ENCODE results near the gene EHBP1.

EHBP1 gene

GRCh38 chr2:62883629-62884028, 178.1 kb downstream of the EHBP1 start:
- TF ChIP-seq CTCF (conservative IDR thresholded peaks at IDR 0.05; ENCODE audit: low read depth), result no peak
- CTCF ChIA-PET, result no interaction called here
- POLR2A ChIA-PET (ENCODE audit: low non-redundant PET), result no interaction called here
- H3K27ac ChIP-seq, result no peak overlapping the region
- DNase-seq (ENCODE audit: low spot score), result no peak

- H3K27ac ChIP-seq, result no peak overlapping the region
- ChIA-PET POLR2A (ENCODE audit: low non-redundant PET) (no interaction called here), CTCF (no interaction called here)
- no peak for DNase-seq (ENCODE audit: low spot score)
- TF ChIP-seq CTCF (conservative IDR thresholded peaks at IDR 0.05; ENCODE audit: low read depth), result no peak
These were observed 178.6 kb downstream of the EHBP1 start for GRCh38 chr2:62884086-62884485.

GRCh38 chr2:62884514-62884913, 179.0 kb downstream of the EHBP1 start:
- ChIA-PET POLR2A (ENCODE audit: low non-redundant PET) (no interaction called here), CTCF (no interaction called here)
- no peak for TF ChIP-seq CTCF (conservative IDR thresholded peaks at IDR 0.05; ENCODE audit: low read depth)
- DNase-seq (ENCODE audit: low spot score), result no peak
- H3K27ac ChIP-seq, result no peak overlapping the region

- CTCF ChIA-PET, result no interaction called here
These were observed 189.6 kb downstream of the EHBP1 start for GRCh38 chr2:62894966-62895631.

GRCh38 chr2:62895632-62896009, 190.1 kb downstream of the EHBP1 start:
- DNase-seq (ENCODE audit: low spot score), result no peak
- no peak for TF ChIP-seq CTCF (conservative IDR thresholded peaks at IDR 0.05; ENCODE audit: low read depth)
- POLR2A ChIA-PET (ENCODE audit: low non-redundant PET), result no interaction called here
- no peak overlapping the region for H3K27ac ChIP-seq
- CTCF ChIA-PET, result no interaction called here

More at GRCh38 chr2:62894966-62895631, 189.6 kb downstream of the EHBP1 start:
- DNase-seq (ENCODE audit: low spot score), result no peak
- no peak overlapping the region for H3K27ac ChIP-seq
- TF ChIP-seq CTCF (conservative IDR thresholded peaks at IDR 0.05; ENCODE audit: low read depth), result no peak
- POLR2A ChIA-PET (ENCODE audit: low non-redundant PET), result no interaction called here

GRCh38 chr2:62897187-62897827, 191.8 kb downstream of the EHBP1 start:
- POLR2A ChIA-PET (ENCODE audit: low non-redundant PET), result no interaction called here
- no peak for DNase-seq (ENCODE audit: low spot score)
- TF ChIP-seq CTCF (conservative IDR thresholded peaks at IDR 0.05; ENCODE audit: low read depth), result no peak
- CTCF ChIA-PET, result no interaction called here
- H3K27ac ChIP-seq, result no peak overlapping the region
